Neutrophil (primary cell): ENCODE measurements around the gene TOP3B.
"Not testable (repeated sequence)": the region's sequence is repeated elsewhere in the genome, so short reads cannot be mapped to it uniquely, and the experiment has no call there.

Experiments used
- H3K27ac ChIP-seq: fragments of 200-600 bp; sonication (generic); 2 replicates; pipeline ENCODE4 v1.5.1; 2016; ENCODE audit warnings: mild to moderate bottlenecking, moderate library complexity
- H3K27me3 ChIP-seq: fragments of 200-600 bp; sonication (generic); 2 replicates; pipeline ENCODE4 v1.6.0; 2016; ENCODE audit warnings: mild to moderate bottlenecking
- H3K36me3 ChIP-seq: fragments of 200-600 bp; sonication (generic); 2 replicates; pipeline ENCODE4 v1.5.1; 2017
- H3K4me1 ChIP-seq, 2 experiments: fragments of 200-600 bp in 1 of 2; sonication (generic) in 1 of 2; 1 replicate in 1 of 2; 2 replicates in 1 of 2; pipeline versions ENCODE4 v1.5.1 to v1.6.1; 2013 to 2016; ENCODE audit warnings: low read depth in 1 of 2, low read length in 1 of 2, mild to moderate bottlenecking in 1 of 2, moderate library complexity in 1 of 2; ENCODE audit not compliant: control insufficient read depth in 1 of 2, insufficient read depth in 1 of 2
- H3K4me3 ChIP-seq, 2 experiments: fragments of 200-600 bp in 1 of 2; sonication (generic) in 1 of 2; 1 replicate in 1 of 2; 2 replicates in 1 of 2; pipeline ENCODE4 v1.5.1; 2013 to 2016; ENCODE audit warnings: low read depth in 1 of 2, low read length in 1 of 2, mild to moderate bottlenecking in 1 of 2, moderate library complexity in 1 of 2
- H3K9me3 ChIP-seq: fragments of 200-600 bp; sonication (generic); 2 replicates; pipeline ENCODE4 v1.5.1; 2016
- TF ChIP-seq, protein P1 (sequence below): fragments of 200-600 bp; sonication (generic); IDR thresholded peaks from 2 replicates; pipeline ENCODE4 v1.5.1; 2016; ENCODE audit warnings: antibody characterized with exemption

The TOP3B gene

DNA sequence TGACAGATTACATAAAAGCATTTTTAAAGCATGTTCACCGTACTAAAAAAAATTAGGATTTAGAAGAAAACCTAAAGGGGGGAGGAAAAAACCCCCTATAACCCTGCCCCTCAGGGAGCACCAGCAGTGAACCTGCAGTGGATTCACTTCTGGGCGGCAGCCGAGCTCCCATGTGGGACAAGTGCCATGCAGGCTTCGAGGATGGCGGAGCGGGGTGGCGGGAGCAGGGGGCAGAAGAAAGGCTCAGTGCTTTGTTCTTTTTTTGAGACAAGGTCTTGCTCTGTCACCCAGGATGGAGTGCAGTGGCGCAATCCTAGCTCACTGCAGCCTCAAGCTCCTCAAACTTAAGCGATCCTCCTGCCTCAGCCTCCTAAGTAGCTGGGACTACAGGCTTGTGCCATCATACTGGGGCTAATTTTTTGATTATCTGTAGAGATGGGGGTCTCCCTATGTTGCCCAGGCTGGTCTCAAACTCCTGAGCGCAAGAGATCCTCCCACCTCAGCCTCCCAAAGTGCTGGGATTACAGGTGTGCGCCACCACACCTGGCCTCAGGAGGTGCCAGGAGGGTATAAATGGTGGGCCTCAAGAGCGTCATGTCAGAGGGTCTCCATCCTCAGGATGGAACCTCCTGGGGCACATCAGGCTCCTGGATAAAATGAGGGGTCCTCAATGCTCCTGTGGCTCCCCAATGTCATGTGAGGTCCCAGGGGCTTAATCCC lies 64.0 kb downstream of the TOP3B start:
- Histone ChIP-seq H3K4me1 (no peaks in the 10 kb centered on the region), H3K36me3 (peaks cover 49% of the 10 kb centered on the region), H3K9me3 (no peaks in the 10 kb centered on the region), H3K27me3 (no peaks in the 10 kb centered on the region), H3K4me3 (no peak overlapping the region), H3K27ac (no peak overlapping the region)
- TF ChIP-seq, protein P1, sequence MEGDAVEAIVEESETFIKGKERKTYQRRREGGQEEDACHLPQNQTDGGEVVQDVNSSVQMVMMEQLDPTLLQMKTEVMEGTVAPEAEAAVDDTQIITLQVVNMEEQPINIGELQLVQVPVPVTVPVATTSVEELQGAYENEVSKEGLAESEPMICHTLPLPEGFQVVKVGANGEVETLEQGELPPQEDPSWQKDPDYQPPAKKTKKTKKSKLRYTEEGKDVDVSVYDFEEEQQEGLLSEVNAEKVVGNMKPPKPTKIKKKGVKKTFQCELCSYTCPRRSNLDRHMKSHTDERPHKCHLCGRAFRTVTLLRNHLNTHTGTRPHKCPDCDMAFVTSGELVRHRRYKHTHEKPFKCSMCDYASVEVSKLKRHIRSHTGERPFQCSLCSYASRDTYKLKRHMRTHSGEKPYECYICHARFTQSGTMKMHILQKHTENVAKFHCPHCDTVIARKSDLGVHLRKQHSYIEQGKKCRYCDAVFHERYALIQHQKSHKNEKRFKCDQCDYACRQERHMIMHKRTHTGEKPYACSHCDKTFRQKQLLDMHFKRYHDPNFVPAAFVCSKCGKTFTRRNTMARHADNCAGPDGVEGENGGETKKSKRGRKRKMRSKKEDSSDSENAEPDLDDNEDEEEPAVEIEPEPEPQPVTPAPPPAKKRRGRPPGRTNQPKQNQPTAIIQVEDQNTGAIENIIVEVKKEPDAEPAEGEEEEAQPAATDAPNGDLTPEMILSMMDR = no peak

DNA sequence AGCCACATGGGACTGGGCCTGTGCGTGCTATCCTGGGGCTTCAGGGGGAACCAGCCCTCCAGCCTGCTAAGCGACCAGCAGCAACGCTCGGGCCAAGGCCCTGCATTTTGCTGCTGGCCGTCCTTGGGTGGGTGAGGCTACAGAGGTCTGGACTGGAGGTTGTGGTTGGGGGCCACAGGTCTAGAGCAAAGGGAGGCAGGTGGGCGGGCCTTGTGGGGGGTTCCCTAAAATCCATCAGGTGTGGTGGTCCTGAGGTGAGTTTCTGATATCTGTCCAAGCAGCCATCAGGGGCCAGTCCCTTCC lies 64.7 kb downstream of the TOP3B start:
- TF ChIP-seq, protein P1 = no peak
- no peak overlapping the region for H3K27ac ChIP-seq
- peaks cover 44% of the 10 kb centered on the region for H3K36me3 ChIP-seq
- H3K9me3 ChIP-seq = no peaks in the 10 kb centered on the region
- H3K27me3 ChIP-seq = no peaks in the 10 kb centered on the region
- no peak overlapping the region for H3K4me3 ChIP-seq
- no peaks in the 10 kb centered on the region for H3K4me1 ChIP-seq

DNA sequence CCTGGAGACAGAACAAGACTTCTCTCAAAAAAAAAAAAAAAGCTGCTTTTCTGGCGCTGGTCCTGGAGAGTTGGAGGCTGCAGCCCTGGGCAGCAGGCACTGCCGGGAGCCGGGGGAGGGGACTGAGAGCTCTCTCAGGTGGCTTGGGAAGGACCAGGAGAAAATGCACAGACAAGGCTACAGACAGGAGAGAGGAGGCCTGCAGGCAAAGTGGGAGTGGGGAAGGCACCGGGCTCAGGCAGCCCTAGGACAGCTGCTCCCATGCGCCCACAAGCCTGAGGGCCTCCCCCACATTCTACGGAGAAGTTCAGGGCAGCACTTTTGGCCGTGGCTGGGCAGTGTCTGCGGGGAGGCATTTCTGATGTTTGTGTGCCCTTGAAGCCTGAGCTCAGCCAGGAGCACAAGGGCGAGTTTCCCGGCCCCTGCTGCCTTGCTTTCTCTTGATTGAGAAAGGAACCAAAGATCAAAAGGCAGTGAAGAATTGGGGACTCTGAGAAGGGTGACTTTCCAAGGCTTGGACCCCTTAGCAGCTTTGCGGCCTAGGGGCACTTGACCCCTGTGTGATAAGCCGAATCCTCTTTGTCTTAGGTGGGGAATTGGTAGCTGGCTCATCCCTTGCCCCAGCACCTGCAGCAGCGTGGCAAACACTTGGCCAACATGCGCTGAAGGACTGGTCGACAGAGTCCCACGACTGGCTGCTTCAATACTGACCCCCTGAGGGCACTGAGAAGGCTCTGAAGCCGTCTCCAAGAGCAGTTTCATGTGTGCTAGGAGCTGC lies 65.2 kb downstream of the TOP3B start:
- Histone ChIP-seq H3K9me3 (no peaks in the 10 kb centered on the region), H3K4me1 (no peaks in the 10 kb centered on the region)

DNA sequence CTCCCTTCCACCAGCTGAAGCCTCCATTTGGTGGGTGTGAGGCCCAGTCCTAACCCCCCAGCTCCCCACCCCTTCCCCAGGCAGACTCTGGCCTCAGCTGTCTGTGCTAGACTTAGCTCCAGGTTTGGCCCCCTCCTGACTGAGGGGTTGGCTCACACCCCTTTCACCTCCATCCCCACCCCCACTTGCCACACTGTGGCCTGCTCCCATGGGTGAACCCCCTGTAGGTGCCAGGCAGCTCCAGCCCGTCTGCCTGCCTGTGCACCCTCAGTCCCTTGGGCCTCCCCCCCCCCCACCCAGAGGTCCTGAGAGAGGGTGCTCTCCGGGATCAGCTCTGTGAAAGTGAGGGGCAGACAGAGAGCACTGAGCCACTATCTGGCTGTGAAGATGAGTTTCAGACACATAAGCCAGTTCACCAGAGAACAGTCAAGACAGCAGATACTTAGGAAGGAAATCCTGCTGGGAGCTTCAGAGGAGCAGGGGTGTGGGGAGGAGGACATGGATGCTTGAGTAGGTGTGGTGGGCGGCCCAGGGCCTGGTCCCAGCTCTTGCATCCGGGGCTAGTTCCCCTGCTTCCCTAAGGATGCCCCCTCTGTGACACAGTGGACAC lies 66.2 kb downstream of the TOP3B start:
- no peak overlapping the region for H3K4me3 ChIP-seq
- no peak overlapping the region for H3K27ac ChIP-seq
- peaks cover 31% of the 10 kb centered on the region for H3K36me3 ChIP-seq
- H3K9me3 ChIP-seq = no peaks in the 10 kb centered on the region
- H3K27me3 ChIP-seq = no peaks in the 10 kb centered on the region
- no peaks in the 10 kb centered on the region for H3K4me1 ChIP-seq
- TF ChIP-seq, protein P1 = no peak

More for the DNA sequence above, 65.2 kb downstream of the TOP3B start:
- no peaks in the 10 kb centered on the region for H3K27me3 ChIP-seq
- peaks cover 38% of the 10 kb centered on the region for H3K36me3 ChIP-seq
- no peak overlapping the region for H3K4me3 ChIP-seq
- TF ChIP-seq, protein P1 = no peak
- no peak overlapping the region for H3K27ac ChIP-seq

DNA sequence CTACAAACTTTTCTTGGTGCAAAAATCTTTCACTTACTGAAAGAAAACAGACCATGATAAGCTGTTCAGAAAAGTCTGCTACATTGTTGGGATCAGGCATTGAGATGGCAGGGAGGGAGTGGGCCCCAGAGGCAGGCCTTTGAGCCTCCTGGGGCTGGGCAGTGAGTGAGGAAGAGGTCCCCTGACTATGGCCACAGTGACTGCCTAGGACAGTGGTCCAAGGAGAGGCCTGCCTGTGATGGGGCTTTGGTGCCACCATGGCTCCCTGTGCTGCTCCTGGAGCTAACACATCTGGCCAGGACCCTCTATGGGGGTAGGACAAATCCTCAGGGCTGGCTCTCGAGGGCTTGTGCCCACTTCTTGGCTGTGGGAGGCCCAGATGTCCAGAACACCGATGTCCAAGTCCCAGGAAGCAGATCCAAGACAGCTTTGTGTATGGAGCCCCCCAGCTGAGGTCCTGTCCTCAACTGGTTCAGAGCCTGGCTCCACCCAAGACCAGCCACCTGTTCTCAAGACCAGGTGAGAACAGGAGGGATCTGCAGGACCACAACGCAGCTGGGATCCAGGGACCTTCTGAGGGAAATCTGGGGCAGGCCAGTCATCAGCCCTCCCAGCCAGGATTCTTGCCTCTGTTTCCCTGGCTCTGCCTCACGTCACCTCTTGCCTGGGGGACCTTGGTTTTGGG lies 66.8 kb downstream of the TOP3B start:
- no peak overlapping the region for H3K27ac ChIP-seq
- no peaks in the 10 kb centered on the region for H3K4me1 ChIP-seq
- H3K36me3 ChIP-seq = peaks cover 24% of the 10 kb centered on the region
- TF ChIP-seq, protein P1 = no peak
- no peaks in the 10 kb centered on the region for H3K27me3 ChIP-seq
- no peaks in the 10 kb centered on the region for H3K9me3 ChIP-seq
- no peak overlapping the region for H3K4me3 ChIP-seq

DNA sequence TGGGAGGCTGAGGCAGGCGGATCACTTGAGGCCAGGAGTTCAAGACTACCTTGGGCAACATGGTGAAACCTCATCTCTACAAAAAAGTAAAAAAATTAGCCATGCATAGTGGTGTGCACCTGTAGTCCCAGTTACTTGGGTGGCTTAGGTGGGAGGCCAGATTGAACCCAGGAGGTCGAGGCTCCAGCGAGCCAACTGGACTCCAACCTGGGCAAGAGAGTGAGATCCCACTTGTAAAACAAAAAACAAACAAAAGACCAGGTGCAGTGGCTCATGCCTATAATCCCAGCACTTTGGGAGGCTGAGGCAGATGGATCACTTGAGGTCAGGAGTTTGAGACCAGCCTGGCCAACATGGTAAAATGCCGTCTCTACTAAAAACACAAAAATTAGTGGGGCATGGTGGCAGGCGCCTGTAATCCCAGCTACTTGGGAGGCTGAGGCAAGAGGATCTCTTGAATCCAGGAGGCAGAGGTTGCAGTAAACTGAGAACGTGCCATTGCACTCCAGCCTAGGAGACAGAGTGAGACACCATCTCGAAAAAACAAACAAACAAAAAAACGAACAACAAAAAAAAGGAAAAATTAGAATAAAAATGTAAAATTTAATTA lies 68.4 kb downstream of the TOP3B start:
- not testable (repeated sequence) for H3K4me3 ChIP-seq, H3K9me3 ChIP-seq, H3K4me1 ChIP-seq, H3K36me3 ChIP-seq, H3K27ac ChIP-seq, H3K27me3 ChIP-seq

DNA sequence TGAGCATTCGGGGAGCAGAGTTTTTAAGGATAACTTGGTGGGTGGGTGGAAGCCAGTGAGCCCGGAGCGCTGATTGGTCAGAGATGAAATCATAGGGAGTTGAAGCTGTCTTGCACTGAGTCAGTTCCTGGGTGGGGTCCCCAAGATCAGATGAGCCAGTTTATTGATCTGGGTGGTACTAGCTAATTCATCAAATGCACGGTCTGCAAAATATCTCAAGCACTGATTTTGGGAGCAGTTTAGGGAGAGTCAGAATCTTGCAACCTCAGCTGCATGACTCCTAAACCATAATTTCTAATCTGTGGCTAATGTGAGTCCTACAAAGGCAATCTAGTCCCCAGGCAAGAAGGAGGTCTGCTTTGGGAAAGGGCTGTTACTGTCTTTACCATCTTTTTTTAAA lies 72.2 kb downstream of the TOP3B start:
- H3K4me1 ChIP-seq, H3K27ac ChIP-seq, H3K36me3 ChIP-seq, H3K9me3 ChIP-seq, H3K27me3 ChIP-seq, H3K4me3 ChIP-seq: not testable (repeated sequence)
